Vagina (tissue), 2 donors: ENCODE data around the gene CACNA1C.

Experiments
- CTCF ChIP-seq, 3 experiments: fragments of 450-650 bp in 2 of 3; fragments of 200-600 bp in 1 of 3; sonication (generic) in 1 of 3; IDR thresholded peaks; one replicate each; pipeline ENCODE4 v1.5.1; 2017 to 2019; ENCODE audit warnings: antibody characterized with exemption in 3 of 3, mild to moderate bottlenecking in 2 of 3, moderate library complexity in 2 of 3
- POLR2A ChIP-seq, 2 donors: fragments of 450-650 bp; IDR thresholded peaks; one replicate each; pipeline ENCODE4 v1.6.1; 2017; ENCODE audit warnings: antibody characterized with exemption in 2 of 2, mild to moderate bottlenecking in 2 of 2, moderate library complexity in 2 of 2
- POLR2AphosphoS5 ChIP-seq, 2 donors: sonication (generic); formaldehyde crosslinking; IDR thresholded peaks; one replicate each; pipeline ENCODE4 v1.9.0; 2017; ENCODE audit warnings: antibody characterized with exemption in 2 of 2, mild to moderate bottlenecking in 2 of 2, low read depth in 1 of 2; ENCODE audit not compliant: insufficient read depth in 1 of 2

- TF ChIP-seq CTCF (IDR thresholded peaks at IDR 0.05) (no peak), POLR2AphosphoS5 (IDR thresholded peaks at IDR 0.05; ENCODE audit: insufficient read depth in 1 of 2, low read depth in 1 of 2) (no peak), POLR2A (IDR thresholded peaks at IDR 0.05) (no peak)
Observed at GRCh38 chr12:2231011-2231595, 178.3 kb downstream of the CACNA1C start.
